Left renal cortex interstitium (tissue), 4 donors: ENCODE measurements around the gene TBC1D16. TPM values are rescaled to one million over a fixed set of nuclear protein-coding genes. Genes with fewer than 3 reads are reported as not detected.

ENCODE experiments used
- DNase-seq, 4 donors: peaks; one replicate each; pipeline ENCODE4 v3.0.0-alpha.2; 2013; ENCODE audit warnings: low read depth in 4 of 4, low spot score in 2 of 4, missing footprints in 1 of 4
- polyA plus RNA-seq, 4 donors: library from polyadenylated mRNA; unstranded; fragments of 120-200 nt; gene quantifications; one replicate each; pipeline ENCODE4 v1.2.1, GENCODE V29; 2013; ENCODE audit not compliant: insufficient read length in 4 of 4

Gene TBC1D16
- polyA plus RNA-seq, 4 donors: 28.0 to 37.1 (median 33.9) TPM

DNA sequence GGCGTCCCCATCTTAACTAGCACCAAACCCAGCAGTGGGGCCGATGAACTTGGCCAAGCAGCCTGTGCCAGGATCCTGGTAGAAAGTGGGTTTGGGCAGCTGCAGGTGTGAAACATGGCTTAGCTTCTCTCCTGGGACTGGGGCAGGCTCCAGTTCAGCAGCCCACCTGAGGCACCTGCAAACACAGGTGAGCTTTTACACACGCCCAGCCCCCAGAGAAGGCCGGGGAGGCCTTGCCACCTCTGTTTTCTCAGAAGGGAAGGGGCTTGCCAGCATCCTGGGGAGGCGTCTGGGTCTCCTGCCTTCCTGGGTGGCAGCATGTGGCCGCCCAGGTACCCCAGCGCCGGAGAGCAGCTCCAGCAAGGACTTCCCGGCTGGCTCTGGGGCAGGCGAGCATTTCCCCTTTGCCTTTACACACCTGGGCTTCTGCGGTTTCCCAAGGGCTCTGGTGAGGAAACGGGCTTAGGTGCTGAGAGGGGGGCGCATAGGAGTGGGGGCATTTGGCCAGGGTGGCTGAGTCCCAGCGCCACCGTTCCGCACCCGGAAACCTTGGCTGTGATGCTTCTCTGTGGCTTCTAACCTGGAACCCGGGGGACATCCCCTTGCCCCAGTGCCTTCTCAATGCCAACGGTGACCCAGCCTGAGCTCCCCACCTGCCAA lies 114.8 kb downstream of the TBC1D16 start:
- DNase-seq: no peak

DNA sequence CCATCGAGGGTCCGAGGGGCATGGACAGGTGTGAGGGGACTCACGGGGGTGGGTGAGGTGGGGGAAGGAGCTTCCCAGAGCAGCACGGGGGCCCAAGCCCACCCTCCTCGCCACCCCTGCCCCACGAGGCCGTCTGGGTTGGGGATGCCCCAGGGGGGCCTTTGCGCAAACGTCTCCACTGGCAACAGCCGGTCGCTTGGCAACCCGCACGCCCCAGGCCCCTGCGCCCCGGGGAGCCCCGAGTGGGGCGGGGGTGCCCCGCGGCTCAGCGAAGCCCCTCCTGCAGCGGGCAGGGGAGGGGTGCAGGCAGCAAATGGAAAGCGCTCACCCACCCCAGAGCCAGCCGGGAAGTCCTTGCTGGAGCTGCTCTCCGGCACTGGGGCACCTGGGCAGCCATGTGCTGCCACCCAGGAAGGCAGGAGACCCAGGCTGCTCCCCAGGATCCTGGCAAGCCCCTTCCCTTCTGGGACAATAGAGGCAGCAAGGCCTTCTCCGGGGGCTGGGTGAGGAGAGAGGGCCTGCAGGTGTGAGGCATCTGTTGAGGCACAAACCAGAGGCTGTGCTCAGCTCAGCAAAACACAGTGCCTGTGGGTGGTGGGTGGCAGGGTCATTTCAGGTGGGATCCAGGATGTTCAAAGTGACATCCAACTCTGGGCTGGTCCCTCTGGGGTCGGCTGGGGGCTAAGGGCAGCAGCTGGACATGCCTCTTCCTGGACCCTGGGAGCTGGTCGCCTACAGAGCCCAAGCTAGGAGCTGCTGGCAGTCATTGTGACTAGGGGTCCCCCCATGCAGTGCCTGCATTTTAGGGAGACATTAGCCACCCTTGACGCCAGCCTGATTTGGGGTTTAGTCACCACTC lies 115.6 kb downstream of the TBC1D16 start:
- no peak for DNase-seq

DNA sequence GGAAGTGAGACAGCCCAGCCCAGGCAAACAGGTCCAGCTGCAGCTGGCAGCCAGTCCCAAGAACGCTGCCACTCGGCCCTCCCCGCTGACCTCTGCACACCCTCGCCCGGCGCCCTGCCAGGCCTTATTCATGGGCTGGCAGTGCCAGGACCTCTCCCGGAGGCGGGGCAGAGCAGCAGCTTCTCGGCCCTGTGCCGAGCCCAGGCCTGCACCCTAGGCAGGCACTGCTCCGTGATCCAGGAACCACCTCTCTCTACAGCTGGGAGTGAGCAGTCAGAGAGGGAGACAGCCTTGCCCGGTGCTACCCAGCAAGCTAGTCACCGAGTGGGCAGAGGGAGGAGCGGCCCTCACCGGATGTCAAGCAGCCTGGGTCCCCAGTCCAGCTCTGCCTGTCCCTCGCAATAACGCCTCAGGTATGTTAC lies 116.5 kb downstream of the TBC1D16 start:
- DNase-seq: no peak

DNA sequence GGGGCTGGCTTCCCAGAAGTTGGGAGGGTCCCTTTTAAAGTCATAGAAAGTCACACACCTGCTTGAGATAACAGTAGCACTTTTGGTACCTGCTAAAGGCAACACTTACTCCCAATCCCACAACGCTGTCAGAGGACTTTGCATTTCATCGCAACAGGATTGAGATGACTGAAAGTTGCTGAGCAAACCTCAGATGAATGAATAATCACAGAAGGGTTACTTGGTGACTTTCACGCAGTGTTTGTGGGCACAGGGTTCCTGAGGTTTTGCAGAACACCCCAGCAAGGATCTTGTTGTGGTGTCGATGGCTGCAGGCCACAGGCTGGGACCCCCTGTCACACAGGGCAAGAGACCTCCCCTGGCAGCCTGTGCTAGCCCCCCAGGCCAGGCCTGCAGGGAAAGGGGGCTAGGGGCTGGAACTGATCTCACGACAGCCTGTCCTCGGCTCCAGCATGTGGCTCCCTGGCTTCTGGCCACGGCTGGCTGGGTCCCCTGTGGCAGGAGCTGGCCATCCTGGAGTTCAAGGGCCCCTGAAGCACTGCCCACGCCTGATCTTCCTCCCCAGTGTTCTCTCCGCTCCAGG lies 117.0 kb downstream of the TBC1D16 start:
- no peak for DNase-seq

DNA sequence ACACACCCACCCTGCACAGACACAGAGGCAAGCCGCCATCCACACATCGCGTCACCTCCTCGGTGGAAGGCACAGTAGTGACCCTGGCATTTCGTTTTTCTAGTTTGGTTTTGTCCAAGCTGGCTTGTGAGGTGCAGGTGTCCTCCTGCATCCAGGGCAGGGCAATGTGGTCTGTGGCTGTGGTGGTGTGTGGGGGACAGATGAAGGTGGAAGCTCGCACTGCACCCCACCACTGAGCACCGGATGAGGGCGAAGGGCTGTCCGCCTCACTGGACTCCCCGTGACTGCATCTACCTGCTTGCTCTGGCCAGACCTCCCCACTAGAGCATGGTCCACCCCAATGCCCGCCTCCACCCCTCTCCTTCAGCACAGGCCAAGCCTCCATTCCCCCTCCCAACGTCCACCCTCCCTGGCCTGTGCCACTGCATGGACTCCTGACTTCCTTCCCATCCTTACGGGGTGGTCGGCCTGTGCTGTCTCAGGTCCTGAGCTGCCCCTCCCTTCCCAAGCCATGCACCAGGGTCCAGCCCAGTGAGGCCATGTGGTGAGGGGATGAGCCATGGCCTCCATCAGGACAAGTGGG lies 117.7 kb downstream of the TBC1D16 start:
- no peak for DNase-seq

DNA sequence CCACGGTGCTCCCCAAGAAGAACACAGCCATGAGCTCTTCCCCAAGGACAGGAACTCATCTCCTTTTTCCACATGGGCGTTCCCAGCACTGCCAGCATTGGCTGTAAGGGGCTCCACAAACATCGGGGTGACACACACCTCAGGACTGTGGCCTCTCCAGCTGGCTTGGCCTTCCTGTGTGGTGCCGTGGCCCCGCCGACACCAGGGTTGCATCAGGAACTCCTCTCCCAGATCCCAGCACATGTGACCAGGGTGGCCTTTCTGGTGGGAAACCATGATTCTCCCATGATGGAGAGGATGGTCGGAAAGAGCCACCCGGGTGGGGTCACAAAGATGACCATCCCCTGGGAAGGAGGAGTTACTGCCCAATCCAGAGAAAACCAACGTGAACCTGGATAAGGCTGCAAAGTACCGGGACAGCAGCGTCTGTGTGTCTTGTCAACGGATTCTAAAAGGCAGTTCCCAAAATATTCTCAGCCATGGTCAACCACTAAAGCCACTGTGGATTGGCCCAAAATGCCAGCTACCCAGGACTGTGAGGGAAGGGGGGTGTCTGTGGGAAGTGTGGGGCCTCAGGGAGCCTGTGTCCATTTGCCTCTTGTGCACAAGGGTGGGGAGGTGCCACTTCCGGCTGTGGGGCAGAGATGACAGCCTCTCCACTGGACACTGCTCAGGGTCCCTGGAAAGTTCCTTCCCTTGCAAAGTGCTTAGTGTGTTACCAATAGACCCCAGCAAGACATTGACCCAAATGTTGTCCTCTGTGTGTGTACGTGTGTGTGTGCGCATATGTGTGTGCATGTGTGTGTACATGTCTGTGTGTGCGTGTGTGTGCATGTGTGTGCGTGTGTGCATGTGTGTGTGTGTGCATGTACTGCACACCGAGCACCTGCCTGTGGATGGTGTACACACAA lies 118.4 kb downstream of the TBC1D16 start:
- DNase-seq: no peak

DNA sequence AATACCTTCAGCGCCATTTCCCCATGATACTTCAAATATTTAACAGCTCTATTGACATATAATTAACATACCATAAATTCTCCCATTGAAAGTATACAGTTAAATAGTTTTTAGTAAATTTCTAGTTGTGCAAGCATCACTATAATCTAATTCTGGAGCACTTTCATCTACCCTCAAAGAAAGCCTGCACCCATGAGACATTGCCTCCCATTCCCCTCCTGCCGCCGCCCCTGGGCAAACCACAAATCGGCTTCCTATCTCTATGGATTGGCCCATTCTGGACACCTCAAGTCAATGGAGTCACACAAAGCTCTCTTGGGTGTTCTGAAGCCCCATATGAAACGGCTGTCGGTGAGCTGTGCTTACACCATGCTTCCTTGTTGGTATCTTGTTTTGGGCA lies 119.2 kb downstream of the TBC1D16 start:
- DNase-seq: no peak

DNA sequence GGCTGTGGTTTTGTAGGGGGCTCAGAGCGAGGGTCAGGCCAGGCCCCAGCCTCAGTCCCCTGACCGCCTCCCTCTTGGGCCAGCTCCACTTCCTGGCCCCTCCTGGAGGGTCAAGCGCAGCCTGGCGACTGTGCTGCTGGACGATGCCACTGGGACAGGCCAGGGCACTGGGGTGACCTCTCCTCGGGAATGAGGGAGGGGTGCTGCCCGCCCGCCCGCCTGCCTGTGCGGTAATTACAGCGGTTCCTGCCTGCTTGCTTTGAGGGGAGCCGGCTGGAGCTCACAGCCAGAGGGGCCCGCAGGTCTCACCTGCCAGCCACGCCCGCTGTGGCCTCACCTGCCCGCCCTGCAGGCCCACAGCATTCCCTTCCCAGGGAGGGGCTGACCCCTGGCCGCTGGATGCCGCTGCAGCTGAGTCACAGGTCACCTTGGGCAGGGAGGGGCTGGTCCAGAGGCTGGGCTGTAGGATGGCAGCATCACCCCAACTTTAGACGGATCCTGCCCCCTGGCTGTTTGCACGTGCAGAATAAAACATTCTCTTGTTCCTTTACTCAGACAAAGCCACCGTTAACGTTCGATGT lies 119.7 kb downstream of the TBC1D16 start:
- DNase-seq: no peak

DNA sequence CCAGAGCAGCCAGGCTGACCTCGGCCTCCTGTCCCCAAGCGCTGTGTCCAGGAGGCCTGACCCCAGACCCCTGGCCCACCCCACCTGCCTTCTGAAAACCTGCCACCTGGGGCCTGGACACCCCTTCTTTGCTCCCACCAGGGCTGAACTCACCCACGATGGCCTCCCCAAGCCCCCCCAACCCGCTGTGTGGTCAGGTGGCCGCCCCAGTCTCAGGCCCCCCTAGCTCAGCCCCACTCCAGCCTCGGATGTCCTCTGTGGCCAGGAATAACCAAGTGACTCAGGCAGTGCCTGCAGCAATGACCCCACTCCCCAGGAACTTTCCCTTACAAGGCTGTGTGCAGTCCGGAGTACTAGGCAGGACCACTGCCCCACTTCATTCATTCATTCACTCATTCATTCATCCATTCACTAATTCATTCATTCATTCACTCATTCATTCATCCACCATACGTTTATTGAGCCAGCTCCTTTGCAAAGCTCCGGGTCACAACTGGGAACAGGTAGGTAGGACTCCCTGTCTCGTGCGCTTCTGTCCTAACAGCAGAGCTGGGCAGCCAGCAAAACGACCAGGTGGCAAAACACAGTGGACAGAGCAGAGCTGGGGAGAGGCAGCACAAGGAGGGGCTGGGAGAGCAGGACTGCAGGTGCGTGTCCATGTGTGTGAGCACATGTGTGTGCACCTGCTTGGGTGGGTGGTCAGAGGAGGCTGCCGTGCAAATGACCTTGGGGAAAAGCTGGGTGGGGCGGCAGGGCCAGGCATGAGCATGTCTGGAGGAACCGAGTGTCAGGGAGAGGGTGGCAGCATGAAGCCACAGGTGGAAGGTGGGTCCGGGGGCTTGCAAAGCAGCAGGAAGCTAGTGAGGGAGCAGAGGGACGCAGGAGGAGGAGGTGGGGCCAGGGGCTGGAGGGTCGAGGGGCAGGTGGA lies 120.6 kb downstream of the TBC1D16 start:
- DNase-seq: no peak

DNA sequence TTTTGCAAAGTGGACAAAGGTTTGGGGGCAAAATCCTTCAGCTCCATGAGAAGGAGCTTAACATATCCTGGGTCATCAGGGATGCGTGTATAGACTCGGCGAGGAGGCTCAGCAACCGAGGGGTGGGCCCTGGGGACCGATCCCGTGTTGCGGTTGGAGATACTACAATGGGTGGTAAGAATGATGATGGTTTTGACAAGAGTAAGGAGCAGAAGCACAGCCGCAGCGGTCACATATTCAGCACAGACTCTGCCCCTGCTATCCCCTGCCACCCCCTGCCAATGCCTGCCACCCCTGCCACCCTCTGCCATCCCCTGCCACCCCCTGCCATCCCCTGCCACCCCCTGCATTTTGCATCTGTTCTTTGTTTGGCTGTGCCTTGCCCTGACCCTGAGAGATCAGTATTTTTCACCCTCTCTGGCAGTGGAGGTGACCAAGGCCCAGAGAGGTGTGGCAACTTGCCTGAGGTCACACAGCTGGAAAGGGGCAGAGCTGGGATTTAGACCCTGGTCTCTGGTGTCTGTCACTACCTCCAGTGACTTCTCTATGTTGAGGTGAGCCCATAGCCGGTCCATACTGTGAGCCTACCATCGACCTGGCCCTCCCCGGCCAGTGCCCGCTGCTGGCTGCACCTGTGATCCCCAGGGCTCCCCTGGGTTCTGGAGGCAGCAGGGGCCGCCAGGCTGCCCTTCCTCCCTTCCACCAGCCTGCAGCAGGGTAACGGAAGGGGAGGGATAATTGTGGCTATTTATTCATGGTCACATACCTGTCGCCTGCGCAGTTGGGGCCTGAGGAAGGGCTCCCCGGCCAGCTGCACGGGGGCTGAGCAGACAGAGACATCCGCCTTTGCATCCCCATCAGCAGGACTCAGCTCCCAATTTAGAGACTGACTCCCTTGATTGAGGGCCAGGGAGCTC lies 121.5 kb downstream of the TBC1D16 start:
- DNase-seq: no peak

DNA sequence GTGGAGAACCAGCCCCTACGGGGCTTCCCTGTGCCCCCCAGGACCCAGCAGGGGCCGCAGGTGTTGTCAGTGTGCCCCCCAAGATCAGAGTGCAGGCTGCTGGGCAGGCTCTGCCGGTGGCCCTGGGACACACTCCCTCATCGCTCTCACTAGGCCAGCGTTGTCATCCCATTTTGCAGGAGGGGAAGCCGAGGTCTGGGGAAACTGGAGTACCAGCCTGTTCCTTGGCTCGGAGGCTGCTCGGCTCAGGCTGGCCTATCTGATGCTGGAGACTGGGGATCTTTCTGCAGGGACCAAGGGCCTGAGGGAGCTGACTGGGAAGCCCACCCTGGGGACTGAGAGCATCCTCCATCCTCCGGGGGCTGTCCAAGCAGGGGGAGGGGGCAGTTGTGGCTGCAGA lies 122.2 kb downstream of the TBC1D16 start:
- no peak for DNase-seq

DNA sequence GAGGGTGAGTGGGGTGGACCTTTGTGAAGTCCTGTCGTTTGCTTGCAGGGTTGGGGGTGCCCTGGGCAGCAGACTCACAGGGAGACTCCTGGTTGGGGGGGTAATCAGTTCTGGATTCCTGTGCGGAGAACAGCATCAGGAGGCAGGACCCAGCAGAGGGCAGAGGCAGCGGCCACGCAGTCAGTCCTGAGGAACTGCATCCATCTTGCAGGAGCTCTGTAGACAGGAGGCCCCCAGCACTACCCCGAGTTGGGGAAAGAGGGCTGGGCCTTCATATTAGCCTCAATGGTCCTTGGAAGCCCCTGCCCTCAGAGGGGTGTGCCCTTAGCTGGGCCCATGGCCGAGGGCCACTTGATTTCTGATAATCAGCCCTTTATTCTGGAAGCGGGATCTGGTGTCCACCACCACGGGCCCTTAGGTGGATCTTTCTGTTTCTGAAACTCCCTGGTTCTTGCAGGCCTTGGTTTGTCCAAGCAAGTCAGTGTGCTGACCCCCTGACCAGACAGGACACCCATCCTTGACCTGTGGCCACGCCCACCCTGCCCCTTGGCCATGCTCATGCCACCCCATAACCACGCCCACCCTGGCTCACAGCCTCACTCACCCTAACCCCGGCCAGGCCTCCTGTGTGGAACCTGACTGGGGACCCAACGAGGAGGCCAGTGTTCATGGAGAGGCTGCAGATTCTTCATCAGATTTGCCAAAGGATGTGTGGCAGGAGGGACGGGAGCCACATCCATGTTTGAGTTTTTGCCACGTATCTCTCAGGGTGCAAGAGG lies 122.9 kb downstream of the TBC1D16 start:
- no peak for DNase-seq

DNA sequence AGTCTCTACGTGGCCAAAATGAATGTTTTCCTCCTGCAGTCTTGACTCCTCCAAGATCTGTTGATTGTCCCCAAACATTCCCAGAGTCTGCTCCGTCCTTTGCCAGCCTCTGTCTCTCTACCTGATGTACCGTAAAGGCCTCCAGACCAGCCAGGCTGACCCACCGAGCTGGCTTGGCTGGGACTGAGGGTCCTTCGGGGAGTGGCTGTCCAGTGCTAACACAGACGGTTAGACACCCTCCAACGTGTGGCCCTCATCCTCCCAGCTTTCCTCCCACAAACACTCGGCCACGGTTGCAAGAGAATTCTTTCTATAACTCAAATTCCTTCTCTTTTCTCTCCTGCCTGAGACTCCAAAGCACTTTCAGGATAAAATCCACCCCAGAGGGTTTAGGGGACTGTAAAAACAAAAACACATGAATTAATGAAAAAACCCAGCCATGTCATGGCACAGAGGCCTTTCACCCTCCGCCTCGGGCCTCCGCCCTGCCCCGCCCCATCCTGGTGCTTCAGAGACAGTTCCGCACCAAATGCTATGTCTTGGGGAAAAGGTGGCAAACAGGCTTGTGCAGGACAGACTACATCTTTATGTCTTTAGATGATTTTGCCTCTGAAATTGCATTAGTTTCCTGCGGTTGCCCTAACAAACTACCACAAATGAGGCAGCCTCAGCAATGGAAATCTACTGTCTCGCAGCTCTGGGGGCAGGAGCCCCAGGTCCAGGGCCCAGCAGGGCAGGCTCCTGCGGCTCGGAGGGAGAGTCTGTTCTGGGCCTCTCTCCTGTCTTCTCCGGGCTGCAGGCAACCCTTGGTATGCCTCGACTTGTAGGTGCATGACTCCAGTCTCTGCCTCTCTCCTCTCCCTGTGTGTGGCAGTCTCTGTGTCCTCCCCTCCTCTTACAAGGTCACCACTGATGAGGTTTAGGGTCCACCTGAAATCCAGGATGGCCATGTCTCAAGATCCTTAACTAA lies 124.0 kb downstream of the TBC1D16 start:
- DNase-seq: no peak

DNA sequence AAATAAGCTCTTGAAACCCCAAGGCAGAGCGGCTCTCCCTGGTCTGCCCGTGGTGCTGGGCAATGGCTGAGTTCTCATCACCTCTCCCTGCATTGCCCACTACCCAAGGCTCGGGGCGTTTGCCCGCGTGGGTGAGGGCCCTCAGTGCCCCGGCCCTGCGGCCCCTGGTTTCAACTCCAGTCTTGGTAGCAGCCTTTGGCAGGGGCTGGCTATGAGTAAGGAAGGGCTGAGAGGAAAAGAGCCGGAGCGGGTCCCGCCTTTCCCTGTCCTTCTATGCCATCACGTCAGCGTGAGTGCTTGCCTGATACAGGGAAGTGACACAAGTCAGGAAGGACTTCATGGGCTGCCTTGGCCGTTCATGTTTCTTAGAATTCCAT lies 124.7 kb downstream of the TBC1D16 start:
- DNase-seq: no peak

DNA sequence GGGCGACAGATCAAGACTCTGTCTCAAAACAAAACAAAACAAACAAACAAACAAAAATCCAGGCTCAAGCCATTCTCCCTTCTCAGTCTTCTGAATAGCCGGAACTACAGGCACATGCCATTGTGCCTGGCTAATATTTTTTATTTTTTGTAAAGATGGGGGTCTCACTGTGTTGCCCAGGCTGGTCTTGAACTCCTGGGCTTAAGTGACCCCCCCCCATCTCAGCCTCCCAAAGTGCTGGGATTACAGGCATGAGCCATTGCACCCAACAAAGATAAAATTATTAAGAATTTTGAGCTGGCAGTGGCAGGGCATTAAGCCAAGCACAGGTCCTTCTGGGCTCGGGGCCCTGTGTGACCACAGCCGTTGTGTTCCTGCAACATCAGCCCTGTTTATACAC lies 126.6 kb downstream of the TBC1D16 start:
- no peak for DNase-seq

DNA sequence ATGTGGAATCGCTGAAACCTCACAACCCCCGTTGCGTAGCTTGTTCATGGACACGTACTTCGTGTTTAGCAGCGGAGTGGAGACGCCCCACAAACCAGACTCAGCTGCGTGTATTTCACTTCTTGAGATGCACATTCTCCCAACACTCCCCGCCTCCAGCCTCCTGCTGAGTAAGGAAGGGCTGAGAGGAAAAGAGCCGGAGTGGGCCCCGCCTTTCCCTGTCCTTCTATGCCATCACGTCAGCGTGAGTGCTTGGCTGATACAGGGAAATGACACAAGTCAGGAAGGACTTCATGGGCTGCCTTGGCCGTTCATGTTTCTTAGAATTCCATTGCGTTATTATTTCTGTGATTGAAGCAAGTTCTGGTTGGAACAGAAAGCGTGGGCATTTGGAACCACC lies 127.8 kb downstream of the TBC1D16 start:
- no peak for DNase-seq
